Measurements from ENCODE around the gene C1RL. TPM values are rescaled to one million over a fixed set of nuclear protein-coding genes. Genes with fewer than 3 reads are reported as not detected.

Gene C1RL
- total RNA-seq, 4 donors from 2014 or later = 15.4 to 121 (median 37.4) TPM

- TF ChIP-seq POLR2A (IDR thresholded peaks at IDR 0.05) = no peak
- TF ChIP-seq, protein P1, sequence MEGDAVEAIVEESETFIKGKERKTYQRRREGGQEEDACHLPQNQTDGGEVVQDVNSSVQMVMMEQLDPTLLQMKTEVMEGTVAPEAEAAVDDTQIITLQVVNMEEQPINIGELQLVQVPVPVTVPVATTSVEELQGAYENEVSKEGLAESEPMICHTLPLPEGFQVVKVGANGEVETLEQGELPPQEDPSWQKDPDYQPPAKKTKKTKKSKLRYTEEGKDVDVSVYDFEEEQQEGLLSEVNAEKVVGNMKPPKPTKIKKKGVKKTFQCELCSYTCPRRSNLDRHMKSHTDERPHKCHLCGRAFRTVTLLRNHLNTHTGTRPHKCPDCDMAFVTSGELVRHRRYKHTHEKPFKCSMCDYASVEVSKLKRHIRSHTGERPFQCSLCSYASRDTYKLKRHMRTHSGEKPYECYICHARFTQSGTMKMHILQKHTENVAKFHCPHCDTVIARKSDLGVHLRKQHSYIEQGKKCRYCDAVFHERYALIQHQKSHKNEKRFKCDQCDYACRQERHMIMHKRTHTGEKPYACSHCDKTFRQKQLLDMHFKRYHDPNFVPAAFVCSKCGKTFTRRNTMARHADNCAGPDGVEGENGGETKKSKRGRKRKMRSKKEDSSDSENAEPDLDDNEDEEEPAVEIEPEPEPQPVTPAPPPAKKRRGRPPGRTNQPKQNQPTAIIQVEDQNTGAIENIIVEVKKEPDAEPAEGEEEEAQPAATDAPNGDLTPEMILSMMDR (IDR thresholded peaks at IDR 0.05) = no peak
- no peak for DNase-seq
- H3K27me3 ChIP-seq = no peaks in the 10 kb centered on the region
- intact Hi-C loops (cut with DNase I; ENCODE audit: low total_unique reads) = no loop called here
- H3K9me3 ChIP-seq = no peaks in the 10 kb centered on the region
- H3K4me1 ChIP-seq = no peaks in the 10 kb centered on the region
- no peaks in the 10 kb centered on the region for H3K36me3 ChIP-seq
- no peak overlapping the region for H3K4me3 ChIP-seq
- no peak overlapping the region for H3K27ac ChIP-seq
Measured at GRCh38 chr12:7142809-7143465, 33.9 kb upstream of the C1RL start.

DNA sequence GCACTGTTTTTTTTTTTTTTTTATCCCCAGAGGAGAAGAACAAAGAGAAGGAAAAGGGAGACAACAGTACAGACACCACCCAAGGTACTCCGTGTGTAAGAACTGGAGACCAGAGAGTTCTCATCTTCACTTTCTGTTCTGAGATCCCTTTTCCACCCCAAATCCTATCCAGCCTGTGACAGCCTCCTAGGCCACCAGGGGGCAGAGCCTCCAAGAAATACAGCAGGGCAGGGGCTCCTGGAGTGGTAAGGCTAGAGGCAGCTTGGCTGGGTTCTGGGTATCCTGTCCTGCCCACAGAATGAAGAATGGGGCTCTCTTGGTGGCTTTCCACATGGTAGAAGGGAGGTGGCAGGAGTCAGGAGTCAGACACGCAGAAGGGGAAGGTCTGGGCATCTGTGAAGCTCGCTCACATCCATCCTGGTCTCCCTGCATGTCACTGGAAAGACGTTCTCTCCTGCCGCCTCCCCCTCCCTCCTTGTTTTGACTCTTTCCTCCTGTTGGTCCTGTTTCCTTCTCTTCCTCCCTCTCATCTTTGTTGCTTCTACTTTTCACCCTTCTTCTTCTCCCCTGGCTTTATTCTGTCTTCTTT, 33.1 kb upstream of the C1RL start:
- no peak for TF ChIP-seq POLR2A (IDR thresholded peaks at IDR 0.05)
- TF ChIP-seq, protein P1 (IDR thresholded peaks at IDR 0.05) = peak; percentile 20 to 45 (median 38)

GRCh38 chr12:7141351-7142005, 32.5 kb upstream of the C1RL start:
- intact Hi-C loops (cut with DNase I; ENCODE audit: low total_unique reads) = no loop called here
- Histone ChIP-seq H3K27me3 (no peaks in the 10 kb centered on the region), H3K4me3 (no peak overlapping the region), H3K36me3 (no peaks in the 10 kb centered on the region), H3K4me1 (no peaks in the 10 kb centered on the region), H3K9me3 (no peaks in the 10 kb centered on the region), H3K27ac (no peak overlapping the region)
- TF ChIP-seq, protein P1 (IDR thresholded peaks at IDR 0.05) = no peak
- no peak for TF ChIP-seq POLR2A (IDR thresholded peaks at IDR 0.05)
- no peak for DNase-seq

More for the DNA sequence above, 33.1 kb upstream of the C1RL start:
- Histone ChIP-seq H3K27ac (no peak overlapping the region), H3K9me3 (no peaks in the 10 kb centered on the region), H3K4me3 (no peak overlapping the region), H3K4me1 (no peaks in the 10 kb centered on the region), H3K36me3 (no peaks in the 10 kb centered on the region), H3K27me3 (no peaks in the 10 kb centered on the region)
- intact Hi-C loops (cut with DNase I; ENCODE audit: low total_unique reads) = no loop called here
- no peak for DNase-seq

- no peaks in the 10 kb centered on the region for H3K27me3 ChIP-seq
- no peaks in the 10 kb centered on the region for H3K36me3 ChIP-seq
- H3K27ac ChIP-seq = no peak overlapping the region
- no peak for DNase-seq
- no peaks in the 10 kb centered on the region for H3K9me3 ChIP-seq
- no peak overlapping the region for H3K4me3 ChIP-seq
- intact Hi-C loops (cut with DNase I; ENCODE audit: low total_unique reads) = no loop called here
- H3K4me1 ChIP-seq = no peaks in the 10 kb centered on the region
- TF ChIP-seq, protein P1 (IDR thresholded peaks at IDR 0.05) = no peak
- TF ChIP-seq POLR2A (IDR thresholded peaks at IDR 0.05) = no peak
Measured at GRCh38 chr12:7139200-7139599, 30.2 kb upstream of the C1RL start.

DNA sequence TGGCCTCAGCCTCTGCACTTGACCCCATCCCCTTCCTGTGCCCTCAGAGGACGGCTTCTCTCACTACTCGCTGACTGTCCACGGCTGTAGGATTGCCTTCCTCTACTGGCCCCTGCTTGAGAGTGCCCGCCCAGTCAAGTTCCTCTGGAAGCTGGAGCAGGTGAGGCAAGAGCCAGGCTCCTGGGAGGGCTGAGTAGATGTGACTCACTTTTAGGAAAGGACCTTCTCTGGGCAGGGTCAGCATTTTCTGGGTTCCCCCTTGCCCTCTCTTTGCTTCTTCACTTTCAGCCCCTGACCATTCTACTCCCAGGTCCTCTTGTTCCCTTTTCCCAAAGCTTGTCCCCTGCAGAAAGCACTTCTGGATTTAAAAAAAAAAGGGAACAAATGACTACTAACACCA, 28.9 kb upstream of the C1RL start:
- Histone ChIP-seq H3K9me3 (no peaks in the 10 kb centered on the region), H3K4me3 (no peak overlapping the region), H3K36me3 (no peaks in the 10 kb centered on the region), H3K27ac (no peak overlapping the region), H3K4me1 (no peaks in the 10 kb centered on the region), H3K27me3 (no peaks in the 10 kb centered on the region)
- intact Hi-C loops (cut with DNase I; ENCODE audit: low total_unique reads) = no loop called here
- DNase-seq = no peak
- TF ChIP-seq, protein P1 (IDR thresholded peaks at IDR 0.05) = no peak
- TF ChIP-seq POLR2A (IDR thresholded peaks at IDR 0.05) = no peak

All from uterus (tissue), 4 donors.